Fibroblast of pulmonary artery (primary cell): Measurements from ENCODE around the gene CD2AP.

Experiments
- DNase-seq: peaks from one replicate; pipeline ENCODE4 v3.0.0-alpha.2; 2010; ENCODE audit warnings: low read depth
- H3K4me3 ChIP-seq: replicated peaks from 2 replicates; pipeline ENCODE4 v1.5.1; 2011; ENCODE audit warnings: low read depth, mild to moderate bottlenecking, control low read depth, low read length, moderate library complexity
- TF ChIP-seq, protein P1 (sequence below): IDR thresholded peaks from 2 replicates; pipeline ENCODE4 v1.5.1; 2011; ENCODE audit warnings: mild to moderate bottlenecking, control low read depth, low read length, inconsistent platforms; ENCODE audit errors: missing control alignments

CD2AP gene

DNA sequence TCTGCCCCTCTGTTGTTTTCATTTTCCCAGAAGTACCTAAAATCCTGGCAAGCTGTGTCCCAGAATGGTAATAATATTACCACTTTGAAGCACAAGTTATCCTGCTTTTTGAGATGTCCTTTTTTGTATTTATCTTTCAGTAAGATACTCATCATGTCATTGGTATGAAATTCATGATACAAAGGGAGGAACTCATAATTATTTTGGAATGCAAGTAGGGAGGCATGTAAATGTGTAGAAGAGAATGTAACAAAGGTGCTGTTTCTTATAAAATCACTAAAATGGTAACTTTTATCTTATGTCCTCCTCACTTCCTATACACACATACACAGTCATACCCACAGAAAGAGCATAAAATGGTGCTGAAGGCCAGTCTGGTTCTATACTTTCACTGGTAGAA is 109.9 kb downstream of the CD2AP start:
- DNase-seq: peak; percentile 3
- TF ChIP-seq, protein P1, sequence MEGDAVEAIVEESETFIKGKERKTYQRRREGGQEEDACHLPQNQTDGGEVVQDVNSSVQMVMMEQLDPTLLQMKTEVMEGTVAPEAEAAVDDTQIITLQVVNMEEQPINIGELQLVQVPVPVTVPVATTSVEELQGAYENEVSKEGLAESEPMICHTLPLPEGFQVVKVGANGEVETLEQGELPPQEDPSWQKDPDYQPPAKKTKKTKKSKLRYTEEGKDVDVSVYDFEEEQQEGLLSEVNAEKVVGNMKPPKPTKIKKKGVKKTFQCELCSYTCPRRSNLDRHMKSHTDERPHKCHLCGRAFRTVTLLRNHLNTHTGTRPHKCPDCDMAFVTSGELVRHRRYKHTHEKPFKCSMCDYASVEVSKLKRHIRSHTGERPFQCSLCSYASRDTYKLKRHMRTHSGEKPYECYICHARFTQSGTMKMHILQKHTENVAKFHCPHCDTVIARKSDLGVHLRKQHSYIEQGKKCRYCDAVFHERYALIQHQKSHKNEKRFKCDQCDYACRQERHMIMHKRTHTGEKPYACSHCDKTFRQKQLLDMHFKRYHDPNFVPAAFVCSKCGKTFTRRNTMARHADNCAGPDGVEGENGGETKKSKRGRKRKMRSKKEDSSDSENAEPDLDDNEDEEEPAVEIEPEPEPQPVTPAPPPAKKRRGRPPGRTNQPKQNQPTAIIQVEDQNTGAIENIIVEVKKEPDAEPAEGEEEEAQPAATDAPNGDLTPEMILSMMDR: no peak
- H3K4me3 ChIP-seq: no peak overlapping the region

DNA sequence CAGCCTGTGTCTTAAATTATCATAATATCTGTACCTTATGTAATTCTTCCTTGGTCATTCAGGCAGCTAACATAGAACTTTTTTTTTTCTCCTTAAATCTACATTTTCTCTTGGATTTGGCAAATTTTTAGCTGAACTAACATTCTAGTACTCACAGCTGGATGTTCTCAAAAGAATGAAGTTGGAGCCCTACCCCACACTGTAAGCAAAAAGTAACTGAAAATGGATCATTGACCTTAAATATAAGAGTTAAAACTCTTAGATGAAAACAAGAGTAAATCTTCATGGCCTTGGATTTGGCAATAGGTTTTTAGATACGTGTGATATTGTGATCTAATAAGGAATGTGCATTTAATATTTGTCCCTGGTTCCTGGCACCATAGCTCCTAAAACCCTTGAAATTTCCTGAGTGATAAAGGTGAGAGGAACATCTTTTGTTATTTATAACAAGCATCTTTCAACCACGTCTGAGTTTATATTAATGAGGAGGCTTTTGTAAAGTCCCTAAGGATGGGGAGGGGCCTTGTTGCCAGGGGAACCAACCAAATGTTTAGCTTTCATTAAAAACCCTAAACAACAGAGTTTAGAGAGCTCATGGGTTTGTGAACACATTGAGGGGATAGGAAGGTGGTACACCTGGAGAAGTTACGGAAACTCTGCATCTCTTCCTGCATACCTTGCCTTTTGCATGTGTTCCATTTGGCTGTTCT is 114.7 kb downstream of the CD2AP start:
- H3K4me3 ChIP-seq: no peak overlapping the region
- no peak for DNase-seq
- TF ChIP-seq, protein P1: no peak

DNA sequence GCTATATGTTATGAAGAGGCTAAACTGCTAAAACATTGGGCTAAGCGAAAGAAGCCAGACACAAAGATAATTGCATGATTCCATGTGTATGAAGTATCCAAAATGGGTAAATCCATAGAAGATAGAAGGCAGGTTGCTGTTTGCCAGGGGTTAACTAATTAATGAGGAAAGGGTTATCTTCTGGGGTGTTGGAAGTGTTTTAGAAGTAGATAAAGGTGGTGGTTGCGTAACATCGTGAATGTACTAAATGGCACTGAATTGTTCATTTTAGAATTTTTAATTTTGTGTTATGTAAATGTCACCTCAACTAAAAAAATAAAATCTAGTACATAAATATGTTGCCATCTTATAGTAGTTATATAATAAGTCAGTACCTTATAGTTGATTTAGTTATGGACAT is 116.4 kb downstream of the CD2AP start:
- TF ChIP-seq, protein P1: no peak
- no peak for DNase-seq
- H3K4me3 ChIP-seq: no peak overlapping the region

DNA sequence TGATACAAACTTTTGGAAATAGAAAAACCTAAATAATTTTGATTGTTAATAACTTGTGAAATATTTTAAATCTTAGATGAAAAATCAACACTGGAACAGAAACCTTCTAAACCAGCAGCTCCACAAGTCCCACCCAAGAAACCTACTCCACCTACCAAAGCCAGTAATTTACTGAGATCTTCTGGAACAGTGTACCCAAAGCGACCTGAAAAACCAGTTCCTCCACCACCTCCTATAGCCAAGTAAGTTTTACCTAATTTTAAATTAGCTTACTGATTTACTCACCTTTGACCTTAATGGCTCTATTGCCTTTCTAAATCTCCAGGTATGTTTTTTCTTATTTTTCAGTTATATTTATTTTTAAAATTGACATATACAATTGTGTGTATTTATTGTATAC is 118.2 kb downstream of the CD2AP start:
- TF ChIP-seq, protein P1: no peak
- no peak overlapping the region for H3K4me3 ChIP-seq
- DNase-seq: no peak

DNA sequence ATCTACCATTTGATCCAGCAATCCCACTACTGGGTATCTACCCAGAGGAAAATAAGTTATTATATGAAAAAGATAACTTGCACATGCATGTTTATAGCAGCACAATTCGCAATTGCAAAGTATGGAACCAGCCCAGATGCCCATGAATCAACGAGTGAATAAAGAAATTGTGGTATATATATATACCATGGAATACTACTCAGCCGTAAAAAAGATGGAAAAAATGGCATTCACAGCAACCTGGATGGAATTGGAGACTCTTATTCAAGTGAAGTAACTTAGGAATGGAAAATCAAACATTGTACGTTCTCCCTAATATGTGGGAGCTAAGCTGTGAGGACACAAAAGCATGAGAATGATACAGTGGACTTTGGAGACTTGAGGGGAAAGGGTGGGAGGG is 120.8 kb downstream of the CD2AP start:
- no peak overlapping the region for H3K4me3 ChIP-seq
- no peak for DNase-seq
- TF ChIP-seq, protein P1: no peak

DNA sequence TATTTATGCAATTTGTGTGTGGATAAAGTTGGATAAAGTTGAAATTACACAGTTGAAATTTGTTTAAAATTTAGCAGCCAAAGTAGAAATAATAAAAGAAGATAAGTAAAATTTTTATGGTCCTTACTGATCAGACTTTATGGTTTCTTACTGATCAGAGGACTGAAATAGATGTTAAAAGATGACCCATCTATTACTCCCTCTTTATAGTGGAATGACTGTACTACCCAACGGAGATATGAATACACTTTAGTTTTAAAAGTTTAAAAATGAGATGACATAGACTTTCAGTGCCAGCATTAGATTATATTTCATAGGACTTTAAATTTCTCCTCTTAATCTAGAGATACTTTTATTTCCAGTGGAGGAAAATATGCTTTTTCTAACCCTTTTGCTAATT is 121.9 kb downstream of the CD2AP start:
- TF ChIP-seq, protein P1: no peak
- DNase-seq: no peak
- no peak overlapping the region for H3K4me3 ChIP-seq

DNA sequence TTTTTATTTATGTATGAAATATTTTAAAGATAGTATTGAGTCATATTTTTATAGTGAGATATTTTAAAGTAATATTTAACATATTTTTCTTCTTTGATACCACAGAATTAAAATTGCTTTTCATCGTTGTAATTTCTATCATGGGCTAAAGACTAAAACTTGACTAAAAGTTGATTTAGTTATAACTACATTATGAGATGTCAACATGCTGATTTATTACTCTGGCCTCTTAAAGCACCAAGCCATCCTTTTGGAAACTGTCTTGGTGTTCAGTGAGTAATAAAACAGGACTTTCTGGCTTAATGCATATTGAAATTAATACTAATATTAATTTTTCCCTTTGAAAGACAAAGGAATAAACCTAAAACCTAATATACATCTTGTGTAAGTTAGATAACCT is 125.6 kb downstream of the CD2AP start:
- no peak for DNase-seq
- TF ChIP-seq, protein P1: no peak

More for the DNA sequence above, 125.6 kb downstream of the CD2AP start:
- H3K4me3 ChIP-seq: no peak overlapping the region
